A549 (cell line): ENCODE data around the gene NECTIN1.
A peak's percentile ranks its signal among the peaks of the same experiment; 100 is the strongest.

Experiments used
- EP300 ChIP-seq, 2 experiments: fragments of >200 bp; sonication (Bioruptor Twin); formaldehyde crosslinking; IDR thresholded peaks; 2 replicates in 1 of 2; 3 replicates in 1 of 2; pipeline ENCODE4 v1.6.1; 2016 to 2017
- GATA3 ChIP-seq: IDR thresholded peaks from 2 replicates; pipeline ENCODE4 v1.6.1; 2012; ENCODE audit warnings: borderline replicate concordance
- MAFK ChIP-seq: fragments of 450-650 bp; IDR thresholded peaks from 2 replicates; pipeline ENCODE4 v1.6.1; 2014; ENCODE audit not compliant: partially characterized antibody
- PHF8 ChIP-seq: fragments of 200-600 bp; sonication (generic); IDR thresholded peaks from 2 replicates; pipeline ENCODE4 v1.6.1; 2016; ENCODE audit warnings: low read depth, mild to moderate bottlenecking, antibody characterized with exemption, moderate library complexity, borderline replicate concordance
- TF ChIP-seq, protein P1 (sequence below): fragments of 200-600 bp; sonication (generic); IDR thresholded peaks from 2 replicates; pipeline ENCODE4 v1.6.1; 2016; ENCODE audit warnings: antibody characterized with exemption, mild to moderate bottlenecking, moderate library complexity
- TF ChIP-seq, protein P2 (sequence below): fragments of >200 bp; sonication (Bioruptor Twin); formaldehyde crosslinking; IDR thresholded peaks from 3 replicates; pipeline ENCODE4 v1.5.1; 2016

DNA sequence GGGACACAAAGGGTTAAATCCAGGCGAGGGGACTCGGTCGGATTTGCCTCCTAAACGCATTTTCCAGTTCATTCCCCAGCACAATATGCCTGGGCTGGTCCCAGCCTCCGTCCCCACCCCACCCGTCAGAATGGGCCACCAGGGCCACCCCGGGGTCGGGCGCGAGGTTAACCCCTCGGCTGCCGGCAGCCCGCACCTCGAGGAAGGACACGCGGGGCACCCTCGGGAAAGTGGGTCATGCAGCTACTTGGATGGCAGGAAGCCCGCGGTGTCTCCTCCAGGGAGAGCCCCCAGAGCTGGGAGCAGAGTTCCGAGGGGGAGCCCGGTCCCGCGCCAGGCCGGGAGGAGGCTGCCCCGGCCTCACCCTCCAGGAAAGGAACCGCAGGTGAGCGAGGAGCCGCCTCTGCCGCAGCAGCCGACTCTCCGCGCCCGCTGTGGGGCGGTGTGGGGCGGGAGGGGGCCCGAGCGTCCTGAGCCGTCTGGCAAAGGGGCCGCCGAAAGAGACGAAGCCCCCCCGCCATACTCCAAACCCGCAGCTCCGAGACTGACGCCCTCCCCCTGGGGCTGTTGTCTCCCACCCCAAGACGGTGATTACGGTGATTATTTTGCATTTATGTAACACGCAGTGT lies 1.4 kb downstream of the NECTIN1 start:
- TF ChIP-seq, protein P1, sequence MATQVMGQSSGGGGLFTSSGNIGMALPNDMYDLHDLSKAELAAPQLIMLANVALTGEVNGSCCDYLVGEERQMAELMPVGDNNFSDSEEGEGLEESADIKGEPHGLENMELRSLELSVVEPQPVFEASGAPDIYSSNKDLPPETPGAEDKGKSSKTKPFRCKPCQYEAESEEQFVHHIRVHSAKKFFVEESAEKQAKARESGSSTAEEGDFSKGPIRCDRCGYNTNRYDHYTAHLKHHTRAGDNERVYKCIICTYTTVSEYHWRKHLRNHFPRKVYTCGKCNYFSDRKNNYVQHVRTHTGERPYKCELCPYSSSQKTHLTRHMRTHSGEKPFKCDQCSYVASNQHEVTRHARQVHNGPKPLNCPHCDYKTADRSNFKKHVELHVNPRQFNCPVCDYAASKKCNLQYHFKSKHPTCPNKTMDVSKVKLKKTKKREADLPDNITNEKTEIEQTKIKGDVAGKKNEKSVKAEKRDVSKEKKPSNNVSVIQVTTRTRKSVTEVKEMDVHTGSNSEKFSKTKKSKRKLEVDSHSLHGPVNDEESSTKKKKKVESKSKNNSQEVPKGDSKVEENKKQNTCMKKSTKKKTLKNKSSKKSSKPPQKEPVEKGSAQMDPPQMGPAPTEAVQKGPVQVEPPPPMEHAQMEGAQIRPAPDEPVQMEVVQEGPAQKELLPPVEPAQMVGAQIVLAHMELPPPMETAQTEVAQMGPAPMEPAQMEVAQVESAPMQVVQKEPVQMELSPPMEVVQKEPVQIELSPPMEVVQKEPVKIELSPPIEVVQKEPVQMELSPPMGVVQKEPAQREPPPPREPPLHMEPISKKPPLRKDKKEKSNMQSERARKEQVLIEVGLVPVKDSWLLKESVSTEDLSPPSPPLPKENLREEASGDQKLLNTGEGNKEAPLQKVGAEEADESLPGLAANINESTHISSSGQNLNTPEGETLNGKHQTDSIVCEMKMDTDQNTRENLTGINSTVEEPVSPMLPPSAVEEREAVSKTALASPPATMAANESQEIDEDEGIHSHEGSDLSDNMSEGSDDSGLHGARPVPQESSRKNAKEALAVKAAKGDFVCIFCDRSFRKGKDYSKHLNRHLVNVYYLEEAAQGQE, result no peak
- TF ChIP-seq, protein P2, sequence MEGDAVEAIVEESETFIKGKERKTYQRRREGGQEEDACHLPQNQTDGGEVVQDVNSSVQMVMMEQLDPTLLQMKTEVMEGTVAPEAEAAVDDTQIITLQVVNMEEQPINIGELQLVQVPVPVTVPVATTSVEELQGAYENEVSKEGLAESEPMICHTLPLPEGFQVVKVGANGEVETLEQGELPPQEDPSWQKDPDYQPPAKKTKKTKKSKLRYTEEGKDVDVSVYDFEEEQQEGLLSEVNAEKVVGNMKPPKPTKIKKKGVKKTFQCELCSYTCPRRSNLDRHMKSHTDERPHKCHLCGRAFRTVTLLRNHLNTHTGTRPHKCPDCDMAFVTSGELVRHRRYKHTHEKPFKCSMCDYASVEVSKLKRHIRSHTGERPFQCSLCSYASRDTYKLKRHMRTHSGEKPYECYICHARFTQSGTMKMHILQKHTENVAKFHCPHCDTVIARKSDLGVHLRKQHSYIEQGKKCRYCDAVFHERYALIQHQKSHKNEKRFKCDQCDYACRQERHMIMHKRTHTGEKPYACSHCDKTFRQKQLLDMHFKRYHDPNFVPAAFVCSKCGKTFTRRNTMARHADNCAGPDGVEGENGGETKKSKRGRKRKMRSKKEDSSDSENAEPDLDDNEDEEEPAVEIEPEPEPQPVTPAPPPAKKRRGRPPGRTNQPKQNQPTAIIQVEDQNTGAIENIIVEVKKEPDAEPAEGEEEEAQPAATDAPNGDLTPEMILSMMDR, result peak; percentile 25
- TF ChIP-seq PHF8 (no peak), MAFK (no peak), GATA3 (no peak), EP300 (IDR thresholded peaks at IDR 0.05) (no peak)
